HG03135 (cell line): ENCODE measurements around the gene DEPDC5.

Source experiments
- ATAC-seq: cut with Tn5 transposase; IDR thresholded peaks from one replicate; pipeline ENCODE4 v1.9.1; 2021; ENCODE audit warnings: mild to moderate bottlenecking, moderate library complexity; ENCODE audit not compliant: unreplicated experiment

The DEPDC5 gene

GRCh38 chr22:31920306-31920705 is 166.5 kb downstream of the DEPDC5 start:
- no peak for ATAC-seq

GRCh38 chr22:31921106-31921505 is 167.3 kb downstream of the DEPDC5 start:
- no peak for ATAC-seq

GRCh38 chr22:31922534-31922933 is 168.7 kb downstream of the DEPDC5 start:
- no peak for ATAC-seq

GRCh38 chr22:31923136-31923535 is 169.3 kb downstream of the DEPDC5 start:
- ATAC-seq = no peak

GRCh38 chr22:31923747-31924146 is 169.9 kb downstream of the DEPDC5 start:
- ATAC-seq = no peak

- ATAC-seq = no peak
Measured at GRCh38 chr22:31925056-31925455, 171.2 kb downstream of the DEPDC5 start.

- no peak for ATAC-seq
Measured at GRCh38 chr22:31926024-31926423, 172.2 kb downstream of the DEPDC5 start.

- ATAC-seq = no peak
Measured at GRCh38 chr22:31926969-31927368, 173.2 kb downstream of the DEPDC5 start.

GRCh38 chr22:31927562-31927961 is 173.7 kb downstream of the DEPDC5 start:
- ATAC-seq = no peak

- no peak for ATAC-seq
Measured at GRCh38 chr22:31929167-31929930, 175.5 kb downstream of the DEPDC5 start.

GRCh38 chr22:31932863-31933262 is 179.0 kb downstream of the DEPDC5 start:
- ATAC-seq = no peak

GRCh38 chr22:31933406-31933805 is 179.6 kb downstream of the DEPDC5 start:
- ATAC-seq = no peak

GRCh38 chr22:31933816-31934482 is 180.1 kb downstream of the DEPDC5 start:
- ATAC-seq = no peak

- ATAC-seq = no peak
Measured at GRCh38 chr22:31935961-31936635, 182.3 kb downstream of the DEPDC5 start.

GRCh38 chr22:31937341-31937740 is 183.5 kb downstream of the DEPDC5 start:
- no peak for ATAC-seq

- no peak for ATAC-seq
Measured at GRCh38 chr22:31938296-31938695, 184.5 kb downstream of the DEPDC5 start.

GRCh38 chr22:31940506-31940905 is 186.7 kb downstream of the DEPDC5 start:
- ATAC-seq = no peak

GRCh38 chr22:31942091-31942490 is 188.3 kb downstream of the DEPDC5 start:
- ATAC-seq = no peak

GRCh38 chr22:31943206-31943977 is 189.6 kb downstream of the DEPDC5 start:
- no peak for ATAC-seq

GRCh38 chr22:31943978-31944699 is 190.3 kb downstream of the DEPDC5 start, which contains the start of gene YWHAH:
Gene YWHAH, plus strand, starts transcription at chr22:31944535. Its CDS starts 199 bp downstream, at chr22:31944734.
- ATAC-seq = peak; percentile 56
